ENCODE measurements around the gene ANKS6.

DNA sequence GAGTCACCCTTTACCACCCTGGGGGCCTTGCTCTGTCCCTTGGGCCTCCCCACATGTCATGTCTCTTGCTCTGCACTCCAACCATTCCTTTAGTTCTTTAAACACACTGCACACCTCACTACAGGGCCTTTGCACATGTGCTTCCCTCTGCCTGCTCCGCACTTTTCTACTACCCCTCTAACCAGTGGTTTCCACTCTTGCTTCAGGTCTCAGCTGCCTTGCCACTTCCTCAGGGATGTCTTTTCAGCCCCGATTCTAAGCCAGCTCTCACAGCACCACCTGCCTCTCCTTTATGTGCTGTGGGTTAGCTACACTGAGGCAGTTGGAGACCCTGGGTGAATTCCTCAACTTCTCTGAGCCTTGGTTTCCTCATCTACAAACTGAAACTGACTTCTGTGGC, 53.0 kb downstream of the ANKS6 start:
- TF ChIP-seq REST (IDR thresholded peaks at IDR 0.05) (no peak), JUND (IDR thresholded peaks at IDR 0.05) (no peak), SP1 (IDR thresholded peaks at IDR 0.05) (no peak), MAX (IDR thresholded peaks at IDR 0.05) (no peak), TAF1 (conservative IDR thresholded peaks at IDR 0.05) (no peak), RAD21 (IDR thresholded peaks at IDR 0.05) (no peak), HNF4G (IDR thresholded peaks at IDR 0.05) (no peak), EGR1 (IDR thresholded peaks at IDR 0.05; ENCODE audit: low read depth in 2 of 2) (no peak), YY1 (IDR thresholded peaks at IDR 0.05) (no peak), RXRA (IDR thresholded peaks at IDR 0.05) (no peak)
- TF ChIP-seq, protein P1, sequence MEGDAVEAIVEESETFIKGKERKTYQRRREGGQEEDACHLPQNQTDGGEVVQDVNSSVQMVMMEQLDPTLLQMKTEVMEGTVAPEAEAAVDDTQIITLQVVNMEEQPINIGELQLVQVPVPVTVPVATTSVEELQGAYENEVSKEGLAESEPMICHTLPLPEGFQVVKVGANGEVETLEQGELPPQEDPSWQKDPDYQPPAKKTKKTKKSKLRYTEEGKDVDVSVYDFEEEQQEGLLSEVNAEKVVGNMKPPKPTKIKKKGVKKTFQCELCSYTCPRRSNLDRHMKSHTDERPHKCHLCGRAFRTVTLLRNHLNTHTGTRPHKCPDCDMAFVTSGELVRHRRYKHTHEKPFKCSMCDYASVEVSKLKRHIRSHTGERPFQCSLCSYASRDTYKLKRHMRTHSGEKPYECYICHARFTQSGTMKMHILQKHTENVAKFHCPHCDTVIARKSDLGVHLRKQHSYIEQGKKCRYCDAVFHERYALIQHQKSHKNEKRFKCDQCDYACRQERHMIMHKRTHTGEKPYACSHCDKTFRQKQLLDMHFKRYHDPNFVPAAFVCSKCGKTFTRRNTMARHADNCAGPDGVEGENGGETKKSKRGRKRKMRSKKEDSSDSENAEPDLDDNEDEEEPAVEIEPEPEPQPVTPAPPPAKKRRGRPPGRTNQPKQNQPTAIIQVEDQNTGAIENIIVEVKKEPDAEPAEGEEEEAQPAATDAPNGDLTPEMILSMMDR (IDR thresholded peaks at IDR 0.05; ENCODE audit: low read depth, low read length, missing input control): no peak
- TF ChIP-seq, protein P2, sequence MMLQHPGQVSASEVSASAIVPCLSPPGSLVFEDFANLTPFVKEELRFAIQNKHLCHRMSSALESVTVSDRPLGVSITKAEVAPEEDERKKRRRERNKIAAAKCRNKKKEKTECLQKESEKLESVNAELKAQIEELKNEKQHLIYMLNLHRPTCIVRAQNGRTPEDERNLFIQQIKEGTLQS (IDR thresholded peaks at IDR 0.05): no peak
